Hepatic stellate cell (primary cell): Measurements from ENCODE around the gene MEF2D.
A peak's percentile ranks its signal among the peaks of the same experiment; 100 is the strongest.

Experiments
- DNase-seq: peaks from one replicate; pipeline ENCODE4 v3.0.0; 2011; ENCODE audit warnings: low spot score

The MEF2D gene

DNA sequence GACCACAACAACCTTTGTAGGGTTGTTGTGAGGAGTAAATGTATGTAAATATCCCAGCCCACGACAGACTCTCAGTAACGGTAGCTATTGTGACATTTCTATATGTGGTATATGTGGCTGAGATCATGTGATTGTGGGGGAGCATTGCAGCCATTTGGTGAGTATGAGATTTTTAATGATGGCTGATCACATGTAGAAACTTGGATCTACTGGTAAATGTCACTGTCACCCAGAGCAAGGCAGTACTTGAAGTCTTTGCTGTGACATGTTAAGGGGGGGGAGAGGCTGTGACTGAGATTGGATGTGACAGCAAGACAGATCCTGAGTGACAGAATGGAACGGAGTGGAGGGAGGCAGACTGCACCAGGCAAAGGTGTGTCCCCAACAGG lies 23.9 kb upstream of the MEF2D start:
- DNase-seq = no peak

GRCh38 chr1:156523801-156524480 lies 23.4 kb upstream of the MEF2D start:
- DNase-seq = no peak

DNA sequence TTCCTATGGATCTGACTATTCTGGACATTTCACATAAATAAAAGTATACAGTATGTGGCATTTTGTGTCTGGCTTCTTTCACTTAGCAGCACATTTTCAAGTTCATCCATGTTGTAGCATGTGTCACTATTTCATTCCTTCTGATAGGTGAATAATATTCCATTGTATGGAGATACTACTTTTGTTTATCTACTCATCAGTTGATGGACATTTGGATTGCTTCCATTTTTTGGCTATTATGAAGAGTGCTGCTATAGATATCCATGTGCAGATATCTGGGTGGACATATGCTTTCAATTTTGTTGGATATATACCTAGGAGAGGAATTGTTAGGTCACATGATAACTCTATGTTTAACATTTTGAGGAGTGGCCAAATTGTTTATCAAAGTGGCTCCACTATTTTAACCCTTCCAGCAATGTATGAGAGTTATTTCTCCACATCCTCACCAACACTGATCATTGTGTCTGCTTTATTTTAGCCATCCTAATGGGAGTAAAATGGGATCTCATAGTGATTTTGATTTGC lies 21.9 kb upstream of the MEF2D start:
- no peak for DNase-seq

- DNase-seq = no peak
Observed at GRCh38 chr1:156517748-156518147, 17.2 kb upstream of the MEF2D start.

GRCh38 chr1:156516821-156517220 lies 16.2 kb upstream of the MEF2D start:
- DNase-seq = no peak

DNA sequence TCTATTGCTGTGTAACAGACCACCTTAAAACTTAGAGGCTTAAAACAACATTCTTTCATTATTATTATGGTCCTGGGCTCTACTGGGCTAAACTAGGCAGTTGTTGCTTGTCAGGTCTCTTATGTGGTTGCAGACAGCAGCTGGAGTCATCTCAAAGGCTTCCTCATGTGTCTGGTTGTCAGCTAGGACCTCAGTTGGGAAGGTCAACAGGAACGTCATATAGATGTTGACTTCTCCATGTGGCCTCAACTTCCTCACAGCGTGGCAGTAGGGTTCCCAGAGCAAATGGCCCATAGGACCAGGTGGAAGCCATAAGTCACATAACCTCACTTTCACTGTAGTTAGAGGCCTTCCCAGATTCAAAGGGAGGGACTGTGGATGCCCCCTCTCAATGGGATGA lies 15.4 kb upstream of the MEF2D start:
- no peak for DNase-seq

GRCh38 chr1:156513185-156513584 lies 12.6 kb upstream of the MEF2D start:
- no peak for DNase-seq

- no peak for DNase-seq
Observed at GRCh38 chr1:156511644-156512043, 11.1 kb upstream of the MEF2D start.

- DNase-seq = peak; percentile 81
Observed at GRCh38 chr1:156510709-156511108, 10.1 kb upstream of the MEF2D start.

- no peak for DNase-seq
Observed at GRCh38 chr1:156509424-156510034, 9.0 kb upstream of the MEF2D start.

DNA sequence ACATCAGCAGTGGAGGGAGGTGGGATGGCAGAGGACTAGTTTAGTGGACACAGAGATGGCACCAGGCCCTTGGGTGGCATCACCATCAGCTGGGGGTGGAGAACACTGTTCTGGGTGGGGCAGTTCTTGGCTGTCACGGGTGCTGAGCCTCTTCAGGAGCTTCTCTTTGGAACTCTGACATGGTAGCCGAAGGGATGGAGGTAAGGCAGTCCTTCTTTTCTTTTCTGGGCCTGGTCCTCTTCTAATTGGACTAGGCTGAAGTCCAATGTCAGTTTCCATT lies 8.3 kb upstream of the MEF2D start:
- no peak for DNase-seq

- DNase-seq = no peak
Observed at GRCh38 chr1:156508205-156508954, 7.8 kb upstream of the MEF2D start.

- no peak for DNase-seq
Observed at GRCh38 chr1:156506450-156506849, 5.9 kb upstream of the MEF2D start.

- DNase-seq = no peak
Observed at GRCh38 chr1:156505679-156506298, 5.2 kb upstream of the MEF2D start.

DNA sequence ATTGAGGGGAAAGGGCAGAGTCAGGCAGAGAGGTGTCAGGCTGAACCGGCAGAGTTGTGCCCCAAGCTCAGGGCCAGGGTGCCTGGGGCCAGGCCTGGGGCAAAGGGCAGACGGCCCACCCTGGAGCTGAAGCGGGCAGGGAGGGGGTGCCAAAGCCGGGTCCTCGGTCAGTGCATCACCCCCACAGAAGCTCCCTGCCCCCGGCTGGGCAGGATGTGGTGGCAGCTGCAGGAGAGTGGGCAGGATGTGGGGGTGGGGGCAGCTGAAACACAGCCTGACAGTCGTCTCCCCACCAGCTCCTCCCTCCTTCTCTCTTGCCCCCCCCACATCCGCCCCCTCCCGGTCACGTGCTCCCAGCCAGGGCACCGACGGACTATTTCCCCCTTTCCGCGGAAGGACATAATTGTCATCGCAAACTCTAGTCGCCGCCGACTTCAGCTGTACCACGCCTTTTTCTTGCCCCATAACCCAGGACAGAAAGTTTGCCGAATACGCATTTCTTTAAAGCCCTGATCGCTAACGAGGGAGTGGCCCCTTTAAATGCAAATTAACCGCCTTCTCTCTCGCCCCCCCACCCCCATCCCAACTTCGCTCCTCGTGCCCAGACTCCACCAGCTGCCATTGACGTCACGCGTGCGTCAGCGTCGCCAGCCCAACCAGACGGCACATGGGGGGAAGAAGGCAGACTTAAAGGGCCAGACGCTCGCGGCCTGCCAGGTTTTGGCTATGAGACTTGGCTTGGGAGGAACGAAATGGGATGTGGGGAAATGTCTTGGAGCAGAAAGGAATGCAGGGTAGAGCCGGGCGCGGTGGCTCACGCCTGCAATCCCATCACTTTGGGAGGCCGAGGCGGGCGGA lies 4.5 kb upstream of the MEF2D start:
- DNase-seq = peak; percentile 95

DNA sequence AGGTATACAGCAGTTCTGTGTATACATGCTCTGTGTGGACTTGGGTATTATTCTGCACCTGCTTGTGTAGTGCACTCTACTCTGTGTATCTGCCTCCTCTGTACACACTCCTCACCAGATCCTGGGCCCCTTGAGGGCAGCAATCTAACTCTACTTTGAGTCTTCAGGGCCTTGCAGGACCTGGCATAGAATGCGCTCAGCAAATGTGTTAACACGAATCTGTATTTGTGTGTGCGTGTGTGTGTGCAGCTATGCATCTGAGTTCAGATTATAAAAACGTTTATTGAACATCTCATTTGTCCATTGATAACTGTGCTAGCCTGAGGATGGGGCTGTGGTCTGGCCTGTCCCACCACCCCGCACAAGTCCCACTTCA lies 3.9 kb upstream of the MEF2D start:
- no peak for DNase-seq

GRCh38 chr1:156503698-156504437 lies 3.3 kb upstream of the MEF2D start:
- DNase-seq = no peak

DNA sequence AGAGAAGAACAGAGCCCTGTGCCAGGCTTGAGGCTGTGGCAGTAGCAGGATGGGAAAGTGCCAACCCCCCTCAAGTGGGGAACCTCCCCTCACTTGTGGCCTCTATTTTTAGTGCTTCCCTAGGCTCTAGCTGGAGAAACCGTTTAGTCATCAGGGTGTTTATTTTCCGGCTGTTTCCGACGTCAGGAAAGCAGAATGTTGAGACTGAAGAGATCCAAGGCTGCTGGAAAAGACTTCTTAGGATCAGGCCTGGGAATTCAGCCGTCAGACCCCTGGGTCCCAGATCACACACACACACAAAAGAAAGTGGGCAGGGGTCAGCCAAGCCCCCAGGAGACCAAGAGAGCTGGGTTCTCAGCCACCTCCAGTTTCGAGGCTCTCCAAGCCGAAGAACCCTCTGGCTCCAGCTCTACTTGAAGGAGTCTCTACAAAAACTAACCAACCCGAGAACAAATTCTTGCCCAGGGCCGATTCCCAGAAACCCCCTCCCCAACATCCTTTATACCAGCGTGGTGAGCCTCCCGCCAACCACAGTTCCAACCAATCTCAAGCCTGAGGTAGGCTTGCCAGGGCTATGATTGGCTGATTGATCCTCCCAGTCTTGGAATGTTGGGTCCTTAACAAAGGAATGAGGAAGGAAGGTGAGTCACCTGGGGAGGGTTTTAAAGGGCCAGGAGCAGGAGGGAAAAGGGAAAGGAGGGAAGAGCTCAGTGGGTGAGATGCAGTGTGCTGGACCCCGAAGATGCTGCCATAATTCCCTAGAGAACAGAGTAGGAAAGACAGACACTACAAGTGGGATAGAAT lies 2.5 kb upstream of the MEF2D start:
- peak; percentile 91 for DNase-seq

DNA sequence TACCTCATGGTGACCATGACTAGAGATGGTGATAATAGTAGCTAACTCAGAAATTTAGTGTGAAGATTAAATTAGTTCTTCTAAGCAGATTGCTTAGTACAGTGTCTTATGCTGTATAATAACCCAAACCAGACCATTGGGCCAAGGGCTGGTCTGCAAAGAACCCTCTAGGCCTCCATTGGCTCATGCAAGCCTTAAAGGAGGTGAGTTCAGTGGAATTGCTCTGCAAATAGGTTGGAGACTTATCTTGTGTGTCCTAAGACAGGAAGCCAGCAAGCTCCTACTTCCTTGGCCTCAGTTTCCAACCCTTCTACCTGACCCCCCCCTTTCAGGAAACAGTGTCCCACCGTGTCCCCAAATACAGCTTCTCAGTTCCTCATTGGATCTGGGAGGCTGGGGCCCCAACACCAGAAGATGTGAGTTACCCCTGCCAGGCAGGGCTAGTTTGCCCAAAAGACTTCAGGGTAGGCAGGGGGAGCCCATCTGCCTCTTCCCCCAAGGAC lies 1.9 kb upstream of the MEF2D start:
- DNase-seq = no peak

GRCh38 chr1:156500793-156501506 lies 375 bp upstream of the MEF2D start:
- peak; percentile 98 for DNase-seq
